RWPE2 (cell line): ENCODE results near the gene ARL6IP5.
A peak's percentile ranks its signal among the peaks of the same experiment; 100 is the strongest.

Experiments
- ATAC-seq: fragments of 200-7000 bp; cut with Tn5 transposase; 3 replicates; pipeline ENCODE4 v1.9.1; 2021; ENCODE audit warnings: low read depth
- DNase-seq: peaks from one replicate; pipeline ENCODE4 v3.0.0-alpha.2; 2020; ENCODE audit warnings: low spot score
- H3K27ac ChIP-seq: fragments of 450-650 bp; 2 replicates; pipeline ENCODE4 v1.5.1; 2017; ENCODE audit warnings: mild to moderate bottlenecking; ENCODE audit not compliant: poor library complexity, severe bottlenecking
- H3K27me3 ChIP-seq: fragments of 250-450 bp; sonication (Bioruptor Pico); 2 replicates; pipeline ENCODE4 v1.5.1; 2021; ENCODE audit warnings: mild to moderate bottlenecking, moderate library complexity; ENCODE audit not compliant: insufficient read depth, poor library complexity, severe bottlenecking
- H3K36me3 ChIP-seq: fragments of 250-450 bp; sonication (Bioruptor Pico); 2 replicates; pipeline ENCODE4 v1.5.1; 2020; ENCODE audit warnings: low read depth, mild to moderate bottlenecking, moderate library complexity
- H3K4me1 ChIP-seq: fragments of 250-450 bp; sonication (Bioruptor Pico); 2 replicates; pipeline ENCODE4 v1.5.1; 2021; ENCODE audit warnings: mild to moderate bottlenecking, moderate library complexity; ENCODE audit not compliant: insufficient read depth, poor library complexity, severe bottlenecking
- H3K4me3 ChIP-seq: fragments of 250-450 bp; sonication (Bioruptor Pico); 2 replicates; pipeline ENCODE4 v1.5.1; 2021; ENCODE audit warnings: mild to moderate bottlenecking, moderate library complexity; ENCODE audit not compliant: severe bottlenecking
- H3K9me3 ChIP-seq: fragments of 250-450 bp; sonication (Bioruptor Pico); 2 replicates; pipeline ENCODE4 v1.5.1; 2021; ENCODE audit warnings: mild to moderate bottlenecking, moderate library complexity; ENCODE audit not compliant: severe bottlenecking
- TF ChIP-seq, protein P1 (sequence below): fragments of 450-650 bp; IDR thresholded peaks from one replicate; pipeline ENCODE4 v1.5.1; 2017; ENCODE audit warnings: mild to moderate bottlenecking, moderate library complexity; ENCODE audit not compliant: poor library complexity, severe bottlenecking

The ARL6IP5 gene

DNA sequence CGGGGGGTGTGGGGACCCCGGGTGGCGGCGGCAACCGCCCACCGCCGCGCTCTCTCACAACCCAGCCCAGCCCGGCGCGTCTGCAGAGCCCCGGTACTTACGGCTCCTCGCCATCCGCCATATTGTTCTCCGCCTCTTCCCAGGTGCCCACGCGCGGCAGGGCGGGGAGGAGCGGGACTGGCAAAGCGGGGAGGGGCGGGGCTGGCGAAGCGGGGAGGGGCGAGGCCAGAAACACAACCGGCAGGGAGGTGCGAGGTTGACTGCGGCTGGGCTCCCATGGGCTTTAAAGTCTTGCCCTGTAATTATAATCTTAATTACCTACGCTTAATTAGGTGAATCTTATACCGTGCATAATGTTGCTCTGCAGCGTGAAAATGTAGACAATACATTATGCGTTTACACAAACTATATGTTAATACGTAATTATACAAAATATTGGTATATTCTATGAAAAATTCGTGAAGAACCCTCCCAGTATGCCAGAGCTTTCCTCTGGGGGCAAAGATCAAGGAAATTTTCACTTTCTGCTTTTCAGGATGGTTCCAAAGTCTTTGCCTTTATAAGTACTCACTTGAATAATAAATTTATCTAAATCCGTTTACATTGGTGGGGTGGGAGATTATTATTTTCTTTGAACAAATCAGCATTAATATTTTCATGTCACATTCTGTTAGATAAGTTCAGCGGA lies 4.4 kb upstream of the ARL6IP5 start, which contains the start of gene UBA3:
Gene UBA3 (minus strand): TSS at position 133 of the 688 bp plus-strand sequence. CDS start 12 bp downstream, at position 121.
- Histone ChIP-seq H3K36me3 (peaks cover 27% of the 10 kb centered on the region), H3K9me3 (no peaks in the 10 kb centered on the region), H3K27ac (peak within 1 kb of the TSS; percentile 37), H3K27me3 (no peaks in the 10 kb centered on the region), H3K4me1 (peaks cover 45% of the 10 kb centered on the region), H3K4me3 (peak within 1 kb of the TSS; percentile 81)
- ATAC-seq (peak; percentile 77), DNase-seq (peak; percentile 91)
- TF ChIP-seq, protein P1, sequence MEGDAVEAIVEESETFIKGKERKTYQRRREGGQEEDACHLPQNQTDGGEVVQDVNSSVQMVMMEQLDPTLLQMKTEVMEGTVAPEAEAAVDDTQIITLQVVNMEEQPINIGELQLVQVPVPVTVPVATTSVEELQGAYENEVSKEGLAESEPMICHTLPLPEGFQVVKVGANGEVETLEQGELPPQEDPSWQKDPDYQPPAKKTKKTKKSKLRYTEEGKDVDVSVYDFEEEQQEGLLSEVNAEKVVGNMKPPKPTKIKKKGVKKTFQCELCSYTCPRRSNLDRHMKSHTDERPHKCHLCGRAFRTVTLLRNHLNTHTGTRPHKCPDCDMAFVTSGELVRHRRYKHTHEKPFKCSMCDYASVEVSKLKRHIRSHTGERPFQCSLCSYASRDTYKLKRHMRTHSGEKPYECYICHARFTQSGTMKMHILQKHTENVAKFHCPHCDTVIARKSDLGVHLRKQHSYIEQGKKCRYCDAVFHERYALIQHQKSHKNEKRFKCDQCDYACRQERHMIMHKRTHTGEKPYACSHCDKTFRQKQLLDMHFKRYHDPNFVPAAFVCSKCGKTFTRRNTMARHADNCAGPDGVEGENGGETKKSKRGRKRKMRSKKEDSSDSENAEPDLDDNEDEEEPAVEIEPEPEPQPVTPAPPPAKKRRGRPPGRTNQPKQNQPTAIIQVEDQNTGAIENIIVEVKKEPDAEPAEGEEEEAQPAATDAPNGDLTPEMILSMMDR: no peak

DNA sequence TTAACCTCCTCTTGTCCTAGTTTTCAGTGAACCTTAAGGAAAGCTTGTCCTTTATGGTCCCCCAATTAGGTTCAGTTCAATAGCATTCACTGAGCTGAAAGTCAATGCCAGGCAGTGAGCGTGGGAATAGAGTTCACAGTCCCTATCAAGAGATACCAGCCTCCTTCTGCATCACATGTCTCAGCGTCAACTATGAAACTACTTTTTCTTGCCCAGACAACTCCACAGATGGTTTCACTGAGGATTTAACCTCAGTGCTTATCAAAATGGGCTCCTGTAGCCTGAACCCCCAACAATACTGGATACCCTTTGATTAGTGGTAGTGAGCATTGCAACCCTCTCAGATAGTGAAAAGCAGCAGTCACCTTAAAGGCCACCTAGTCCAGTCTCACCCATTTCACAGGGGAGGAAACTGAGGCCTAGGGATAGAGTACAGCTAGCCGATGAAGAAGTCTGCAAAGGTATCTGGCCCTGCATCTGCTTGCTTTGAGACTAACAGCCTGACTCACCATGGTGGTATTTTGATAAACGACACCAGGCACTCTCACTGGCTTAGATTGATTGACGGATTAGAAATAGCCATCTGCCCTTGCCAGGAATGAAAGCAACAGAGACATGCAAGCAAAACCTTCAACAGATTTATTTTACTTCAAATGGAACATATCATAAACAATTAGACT lies 3.0 kb upstream of the ARL6IP5 start:
- Histone ChIP-seq H3K4me1 (peaks cover 49% of the 10 kb centered on the region), H3K36me3 (peaks cover 18% of the 10 kb centered on the region), H3K27me3 (no peaks in the 10 kb centered on the region), H3K4me3 (no peak overlapping the region), H3K9me3 (no peaks in the 10 kb centered on the region), H3K27ac (peak overlapping the region; percentile 94)
- DNase-seq (no peak), ATAC-seq (peak; percentile 10; the same call in 1 of the 3 replicates)
- TF ChIP-seq, protein P1: no peak

DNA sequence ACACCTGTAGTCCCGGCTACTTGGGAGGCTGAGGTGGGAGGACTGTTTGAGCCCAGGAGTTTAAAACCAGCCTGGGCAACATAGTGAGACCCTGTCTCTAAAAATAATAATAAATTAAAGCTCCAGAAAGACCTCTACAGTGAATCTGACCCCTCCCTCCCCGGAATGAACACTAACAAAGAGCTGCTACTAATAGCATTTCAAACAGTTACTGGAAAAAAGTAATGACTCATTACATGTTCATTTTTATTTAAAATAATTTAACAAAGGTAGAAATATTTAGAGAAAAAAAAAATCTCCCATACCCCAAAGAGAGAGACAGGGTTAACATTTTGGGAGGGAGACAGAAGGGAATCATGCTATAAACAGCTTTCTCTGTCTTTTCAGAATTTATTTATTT lies 2.4 kb upstream of the ARL6IP5 start:
- Histone ChIP-seq H3K9me3 (no peaks in the 10 kb centered on the region), H3K36me3 (peaks cover 17% of the 10 kb centered on the region), H3K27ac (peak overlapping the region; percentile 94), H3K4me3 (no peak overlapping the region), H3K4me1 (peaks cover 55% of the 10 kb centered on the region), H3K27me3 (no peaks in the 10 kb centered on the region)
- TF ChIP-seq, protein P1: no peak
- no peak for ATAC-seq
- DNase-seq: no peak

DNA sequence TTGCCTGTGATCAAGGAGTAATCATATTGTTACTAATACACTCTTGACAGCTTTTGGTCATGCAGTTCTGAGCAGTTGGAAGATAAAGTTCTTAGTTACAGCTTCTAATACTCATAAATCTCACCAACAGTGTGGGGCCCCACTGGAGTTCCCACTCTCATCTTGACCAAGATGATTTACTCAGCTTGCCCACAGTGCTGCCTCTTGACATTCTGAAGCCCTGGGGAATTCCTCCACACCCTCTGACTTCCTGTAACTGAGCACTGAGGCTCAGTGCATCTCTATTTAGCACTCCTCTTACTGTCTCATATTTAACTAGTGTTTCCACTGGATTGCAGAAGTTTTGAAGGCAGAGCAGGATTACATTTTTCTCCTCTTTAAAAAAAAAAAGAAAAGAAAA lies 1.9 kb upstream of the ARL6IP5 start:
- Histone ChIP-seq H3K4me1 (peaks cover 58% of the 10 kb centered on the region), H3K27me3 (no peaks in the 10 kb centered on the region), H3K27ac (peak overlapping the region; percentile 94), H3K9me3 (no peaks in the 10 kb centered on the region), H3K36me3 (peaks cover 17% of the 10 kb centered on the region), H3K4me3 (no peak overlapping the region)
- no peak for DNase-seq
- TF ChIP-seq, protein P1: no peak
- ATAC-seq: peak; percentile 28
